GM18858 (cell line): Measurements from ENCODE around the gene ITIH4.

Experiments
- ATAC-seq: cut with Tn5 transposase; IDR thresholded peaks from one replicate; pipeline ENCODE4 v1.9.1; 2021; ENCODE audit not compliant: unreplicated experiment

The ITIH4 gene

DNA sequence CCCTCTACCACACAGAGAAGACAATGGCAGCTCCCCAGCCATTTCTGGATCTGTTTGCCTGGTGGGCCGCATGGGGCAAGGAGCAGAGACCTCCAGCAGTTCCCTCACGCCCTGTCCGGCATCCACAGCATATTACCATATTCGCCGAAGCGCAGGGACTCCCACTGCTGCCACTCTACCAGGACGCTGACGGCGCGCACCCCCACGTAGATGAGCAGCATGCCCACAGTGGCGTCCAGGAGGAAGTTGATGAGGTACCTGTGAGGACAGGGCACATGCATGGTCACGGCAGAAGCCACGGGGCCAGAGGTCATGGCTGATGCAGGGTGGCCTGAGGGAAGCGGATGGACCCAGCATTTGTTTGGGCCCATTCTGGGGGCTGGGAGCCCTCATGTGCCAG, 19.2 kb upstream of the ITIH4 start:
- no peak for ATAC-seq

GRCh38 chr3:52848617-52849016, 18.1 kb upstream of the ITIH4 start:
- ATAC-seq = no peak

DNA sequence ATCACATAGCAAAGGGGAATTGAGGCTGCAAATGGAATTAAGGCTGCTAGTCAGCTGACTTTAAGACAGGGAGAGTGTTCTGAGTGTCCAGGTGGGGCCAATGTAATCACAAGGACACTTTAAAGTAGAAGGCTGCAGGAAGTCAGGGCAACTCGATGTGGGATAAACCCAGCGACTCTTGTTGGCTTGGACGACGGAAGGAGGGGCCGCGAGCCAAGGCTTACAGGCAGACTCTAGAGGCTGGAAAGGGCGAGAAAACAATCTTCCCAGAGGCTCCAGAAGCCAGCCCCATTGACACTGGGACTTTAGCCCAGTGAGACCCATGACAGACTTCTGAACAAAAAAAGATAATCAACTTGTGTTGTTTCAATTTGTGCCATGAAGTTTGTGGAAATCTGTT, 17.3 kb upstream of the ITIH4 start:
- no peak for ATAC-seq

DNA sequence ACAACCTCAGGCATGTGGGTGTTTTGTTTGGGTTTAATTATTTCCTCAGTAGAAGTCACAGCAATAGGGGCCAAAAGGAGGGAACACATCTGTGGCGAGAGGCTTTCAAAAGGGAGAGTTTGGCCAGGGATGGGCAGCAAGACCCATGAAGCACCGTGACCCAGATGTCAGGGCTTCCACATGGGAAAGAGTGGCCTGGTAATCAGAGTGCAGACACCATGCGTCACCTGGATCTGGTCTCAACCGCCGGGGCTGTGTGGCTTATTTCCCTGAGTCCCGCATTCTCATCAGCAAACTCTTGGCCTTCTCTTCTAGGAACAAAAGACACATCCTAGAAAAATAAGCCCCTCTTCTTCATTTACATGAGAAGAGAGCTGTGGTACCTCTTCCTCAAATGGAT, 16.8 kb upstream of the ITIH4 start:
- ATAC-seq = no peak

DNA sequence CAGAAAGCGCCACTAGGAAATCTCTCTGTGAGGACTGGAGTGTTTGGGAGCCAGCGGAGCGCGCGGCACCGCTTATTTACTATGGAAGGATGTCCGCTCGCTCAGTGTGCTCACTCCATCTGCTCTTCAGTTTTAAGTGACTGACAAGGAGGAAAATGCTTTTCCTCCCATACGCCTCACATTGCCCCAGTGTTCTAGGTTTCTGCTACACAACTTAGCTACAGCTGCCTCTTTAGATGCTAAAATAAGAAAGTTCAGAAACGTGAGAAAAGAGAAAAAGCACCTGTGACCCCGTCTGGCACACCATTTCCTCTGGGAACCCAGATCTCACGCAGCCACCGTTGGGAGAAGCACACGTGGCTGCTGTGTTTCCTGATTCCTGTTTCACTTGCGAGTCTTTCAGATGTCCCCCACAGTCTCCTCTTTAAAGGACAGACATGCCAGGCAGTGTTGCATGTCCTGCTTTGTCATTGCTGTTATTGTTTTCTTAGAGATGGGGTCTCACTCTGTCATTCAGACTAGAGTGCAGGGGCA, 16.0 kb upstream of the ITIH4 start:
- no peak for ATAC-seq

DNA sequence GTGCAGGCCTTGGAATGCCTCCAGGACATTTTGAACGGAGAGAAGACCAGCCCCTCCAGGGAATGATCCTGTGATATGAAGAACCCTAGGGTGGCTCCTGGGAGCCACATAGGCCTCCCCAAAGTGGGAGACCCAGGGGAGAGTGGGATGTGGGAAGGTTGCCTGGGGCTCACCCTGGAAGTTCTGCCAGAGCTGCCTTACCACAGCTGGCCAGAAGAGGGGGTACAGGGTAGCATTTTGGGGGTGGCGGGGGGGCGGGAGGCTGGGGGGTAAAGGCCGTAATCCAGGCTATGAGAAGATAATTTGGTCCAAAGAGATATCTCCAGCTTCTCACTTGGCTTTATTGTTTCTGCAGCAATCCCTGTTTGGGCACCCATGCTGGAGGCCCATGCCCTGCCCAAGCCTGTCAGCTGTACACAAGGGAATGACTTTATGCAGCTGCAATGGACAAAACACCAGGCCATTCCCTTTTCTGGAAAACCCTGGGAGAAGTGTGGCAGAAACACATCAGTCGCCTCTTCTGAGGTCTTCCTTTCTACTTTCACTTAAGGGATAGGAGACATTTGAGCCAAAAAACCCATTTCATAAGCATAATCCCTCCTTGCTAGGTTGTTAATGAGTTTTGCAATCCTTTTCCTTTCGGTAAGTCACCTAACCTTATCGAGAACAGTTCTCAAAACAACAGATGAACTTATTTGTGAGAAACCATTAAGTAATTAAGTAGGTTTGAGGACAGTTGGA, 15.4 kb upstream of the ITIH4 start:
- ATAC-seq = no peak

DNA sequence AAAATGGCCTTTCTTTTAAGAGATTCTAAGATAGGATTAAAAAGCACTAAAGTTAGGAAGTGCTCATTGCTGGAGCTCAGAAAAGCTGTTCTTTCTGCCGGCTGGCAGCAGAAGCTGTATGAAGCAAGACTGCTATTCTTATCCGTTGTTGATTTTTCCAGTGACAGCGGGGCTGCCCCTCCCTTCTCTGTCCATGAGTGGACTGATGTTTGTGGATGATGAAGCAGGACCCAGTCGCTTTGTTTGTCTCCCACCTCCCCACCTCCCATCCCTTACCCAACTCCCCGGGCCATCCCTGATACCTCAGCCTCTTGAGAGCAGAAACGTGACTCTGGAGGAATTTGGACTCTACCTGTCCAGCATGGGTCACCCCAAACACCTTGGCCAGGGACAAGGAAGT, 14.7 kb upstream of the ITIH4 start:
- no peak for ATAC-seq

GRCh38 chr3:52844290-52844975, 14.0 kb upstream of the ITIH4 start:
- ATAC-seq = no peak

GRCh38 chr3:52843881-52844280, 13.4 kb upstream of the ITIH4 start:
- no peak for ATAC-seq

GRCh38 chr3:52843108-52843865, 12.8 kb upstream of the ITIH4 start:
- ATAC-seq = no peak

DNA sequence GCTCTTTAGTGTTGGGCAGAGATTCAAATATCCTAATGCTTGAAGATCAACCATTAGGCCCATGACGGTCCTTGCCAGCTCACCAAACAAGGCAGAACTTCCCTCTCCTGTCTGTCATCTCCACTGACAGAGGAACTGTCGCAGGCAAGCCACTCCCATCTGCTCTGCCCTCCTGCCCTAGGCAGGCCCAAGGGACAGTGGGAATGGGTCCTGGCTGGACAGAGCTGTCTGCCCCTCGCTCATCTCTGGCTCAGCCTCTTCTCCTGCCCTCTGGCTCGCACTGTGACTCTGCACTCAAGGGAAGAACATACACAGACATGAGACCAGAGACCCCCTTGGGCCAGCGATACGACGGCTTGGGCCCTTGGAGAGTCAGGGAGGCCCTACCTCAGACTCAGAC, 12.0 kb upstream of the ITIH4 start:
- ATAC-seq = no peak

DNA sequence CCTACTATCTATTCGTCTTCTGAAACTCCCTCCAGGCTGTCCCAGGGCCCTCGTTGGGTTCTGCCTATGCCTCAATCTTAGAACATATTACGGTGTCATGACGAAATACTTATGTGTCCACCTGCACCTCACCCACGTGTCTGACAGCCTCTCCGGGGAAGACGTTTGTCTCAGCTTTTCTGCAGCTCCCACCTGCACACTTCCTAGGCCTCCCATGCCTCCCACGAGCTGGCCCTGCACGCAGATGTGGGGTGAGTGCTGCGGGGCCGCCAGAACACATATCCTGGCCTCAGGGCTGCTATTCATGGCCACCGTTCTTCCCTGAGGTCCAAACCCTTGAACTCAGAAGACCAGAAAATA, 11.5 kb upstream of the ITIH4 start:
- no peak for ATAC-seq

DNA sequence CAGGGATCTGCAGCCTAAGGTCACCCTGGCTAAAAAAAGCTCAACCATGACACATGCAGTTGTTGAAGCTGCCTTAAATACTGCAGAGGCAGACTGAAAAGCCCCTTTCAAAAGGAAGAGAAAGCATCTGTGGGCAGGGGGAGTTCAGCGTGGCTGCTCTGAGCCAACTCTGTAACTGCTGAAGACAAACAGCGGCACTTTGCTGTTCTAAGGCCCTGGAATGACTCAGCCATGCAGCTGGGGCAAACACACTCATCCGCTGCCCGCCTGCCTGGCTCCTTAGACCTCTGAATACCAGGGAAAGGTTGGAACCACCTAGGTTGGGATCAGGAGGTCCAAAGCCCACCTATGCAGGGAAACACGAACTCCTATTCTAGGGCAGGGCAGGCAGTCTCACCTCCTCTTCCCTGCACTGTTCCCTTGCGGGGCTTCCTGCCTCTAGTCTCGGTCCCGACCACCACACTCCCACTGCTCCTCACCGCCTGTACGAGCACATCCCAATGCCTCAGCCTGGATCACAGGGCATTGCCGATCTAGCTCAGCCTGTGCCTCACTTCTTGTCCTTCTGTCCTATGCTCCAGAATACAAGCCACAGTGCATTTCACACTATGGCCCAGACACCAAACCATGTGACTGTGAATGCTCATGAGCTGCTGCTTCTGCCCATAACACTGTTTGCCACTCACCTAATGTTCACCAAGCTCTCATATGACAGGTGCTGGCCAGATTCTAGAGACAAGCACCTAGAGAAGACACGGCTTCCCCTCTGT, 10.9 kb upstream of the ITIH4 start:
- ATAC-seq = no peak

DNA sequence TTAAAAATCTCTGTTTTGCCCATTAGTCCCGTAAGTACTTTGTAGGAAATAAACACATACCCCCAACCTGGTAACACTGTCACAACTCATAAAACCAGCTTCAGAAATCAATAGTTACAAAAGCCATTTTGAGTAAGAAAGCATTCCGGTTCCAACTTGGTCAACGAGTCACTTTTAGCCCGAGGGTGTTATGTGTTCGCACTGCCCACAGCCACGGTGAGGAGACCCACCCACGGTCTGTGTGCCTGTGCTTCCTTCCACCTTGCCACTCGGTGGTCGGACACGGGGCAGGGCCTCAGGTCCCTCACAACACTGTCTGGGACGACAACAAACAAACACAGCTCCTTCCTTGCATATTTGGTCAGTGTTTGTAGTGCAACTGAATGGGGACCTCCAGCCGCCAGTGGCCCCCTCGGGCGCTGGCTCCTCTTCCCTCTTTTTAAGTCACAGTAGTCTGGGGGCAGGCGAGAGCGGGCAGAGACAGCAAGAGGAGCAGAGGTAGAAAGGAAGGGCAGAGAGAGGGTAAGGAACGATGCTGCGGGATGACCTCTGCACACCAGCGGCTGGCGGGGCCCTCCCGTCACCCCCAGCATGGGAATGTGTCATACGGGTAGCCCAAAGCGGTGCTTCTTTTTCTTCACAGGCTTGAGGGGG, 9.5 kb upstream of the ITIH4 start:
- no peak for ATAC-seq

DNA sequence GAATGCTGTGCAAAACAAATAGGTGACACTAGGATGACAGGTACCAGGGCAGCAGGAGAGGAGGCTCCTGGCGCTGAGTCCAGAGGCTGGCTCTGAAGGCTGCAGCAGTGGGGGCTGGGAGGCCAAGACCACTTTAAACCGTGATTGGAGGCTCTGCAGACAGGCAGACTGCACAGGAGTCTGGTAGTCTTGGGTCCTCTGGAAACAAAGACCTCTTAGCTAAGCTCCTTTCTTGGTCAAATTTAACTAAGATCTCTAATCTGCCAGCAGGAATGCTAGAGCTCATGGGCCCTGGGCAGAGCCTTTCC, 8.8 kb upstream of the ITIH4 start:
- no peak for ATAC-seq

DNA sequence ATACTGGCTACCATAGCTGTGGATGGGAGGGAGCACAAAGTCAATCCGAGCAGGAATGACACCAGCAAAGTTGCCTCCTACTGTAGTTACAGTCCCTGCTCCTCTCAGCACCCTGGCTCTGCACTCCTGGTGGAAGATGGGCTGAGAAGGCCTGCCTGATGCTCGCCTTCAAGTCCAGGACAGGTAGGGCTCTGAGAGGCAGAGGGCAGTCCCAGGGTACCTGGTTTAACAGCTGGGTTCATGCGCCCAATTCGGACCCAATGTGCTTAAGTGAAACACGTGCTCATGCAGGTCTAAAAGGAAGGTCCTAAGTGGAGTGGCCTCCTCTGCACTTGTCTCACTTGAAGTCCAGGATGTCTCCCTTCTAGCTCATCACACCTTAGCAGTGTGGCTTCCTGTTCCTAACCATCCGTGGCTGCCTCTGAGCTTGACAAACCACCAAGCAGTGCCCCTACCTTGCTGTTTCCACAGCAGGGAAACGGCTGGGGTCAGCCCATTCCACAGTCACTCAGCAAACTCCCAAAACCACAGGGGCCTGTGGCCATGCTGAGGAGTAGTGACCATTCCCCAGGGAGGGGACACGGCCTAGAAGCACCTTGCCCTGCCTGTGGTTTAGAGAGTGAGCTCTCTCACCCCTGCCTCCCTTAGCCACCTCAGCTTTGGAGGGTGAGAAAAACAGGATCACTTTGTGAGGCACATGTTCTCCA, 8.2 kb upstream of the ITIH4 start:
- ATAC-seq = no peak

DNA sequence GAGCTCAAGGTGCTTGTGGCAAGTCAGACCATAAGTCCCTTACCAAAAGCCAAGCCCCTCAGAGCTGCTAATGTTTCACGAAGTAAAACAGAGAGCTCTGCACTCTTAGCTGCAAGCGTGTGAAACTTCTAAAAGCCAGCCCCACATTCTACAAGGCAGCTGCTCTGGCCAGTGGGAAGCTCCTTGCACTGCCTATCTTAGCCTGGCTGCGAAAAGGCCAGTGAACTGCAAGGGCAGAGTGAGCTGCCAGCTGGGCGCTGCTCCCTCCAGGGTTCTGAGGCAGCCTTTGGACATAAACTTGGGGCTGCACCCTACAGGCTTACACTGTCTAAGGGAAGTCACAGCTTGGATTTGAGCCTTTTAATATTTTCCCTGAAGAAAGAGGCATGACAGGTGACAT, 6.5 kb upstream of the ITIH4 start:
- no peak for ATAC-seq

DNA sequence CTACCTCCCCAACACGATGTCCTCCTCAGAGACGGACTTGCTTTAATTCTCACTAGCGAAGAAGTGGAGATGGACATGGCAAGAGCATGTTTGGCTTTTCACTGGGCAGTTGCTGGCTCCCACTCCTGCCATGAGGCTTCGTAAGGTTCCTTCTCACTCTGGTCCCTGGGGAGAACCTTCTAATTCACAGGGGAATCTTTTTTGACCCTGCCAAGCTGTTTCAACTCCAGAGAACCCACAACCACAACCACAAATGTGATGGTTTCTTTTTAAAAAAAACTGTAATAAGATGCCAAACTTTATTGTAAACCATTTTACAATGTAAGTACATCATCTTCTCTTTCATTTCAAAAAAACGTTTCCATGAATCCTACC, 6.0 kb upstream of the ITIH4 start:
- no peak for ATAC-seq

- ATAC-seq = no peak
Observed at GRCh38 chr3:52835766-52836470, 5.4 kb upstream of the ITIH4 start.
